ENCODE measurements around the gene DNAJC5G. TPM values are rescaled to one million over a fixed set of nuclear protein-coding genes. Genes with fewer than 3 reads are reported as not detected.

The DNAJC5G gene
- total RNA-seq, 2 experiments from 2014 or later = not detected

- Mint-ChIP-seq H3K27ac (no peak overlapping the region), H3K4me3 (no peak overlapping the region), H3K27me3 (no peaks in the 10 kb centered on the region), H3K4me1 (ENCODE audit: low read depth) (no peaks in the 10 kb centered on the region), H3K36me3 (ENCODE audit: low read depth) (peaks cover 57% of the 10 kb centered on the region), H3K9me3 (no peaks in the 10 kb centered on the region)
- intact Hi-C loops (cut with micrococcal nuclease) = no loop called here
- CTCF ChIA-PET = interaction anchor here (1.6 kb wide), 1 partner anchor 70 kb away, joined by 4 read pairs; no protein-coding TSS in a partner anchor
- ATAC-seq = no peak
- TF ChIP-seq CTCF (IDR thresholded peaks at IDR 0.05) = no peak
- no peak for DNase-seq
- POLR2A ChIA-PET = interaction anchor here (0.6 to 4.5 kb wide), 4 partner anchors 9 to 15 kb away, joined by 3 to 18 read pairs (median 4); no protein-coding TSS in a partner anchor
These were observed 41.9 kb upstream of the DNAJC5G start for GRCh38 chr2:27233341-27233740.

GRCh38 chr2:27236136-27236535 lies 39.1 kb upstream of the DNAJC5G start:
- Mint-ChIP-seq H3K27me3 (no peaks in the 10 kb centered on the region), H3K9me3 (no peaks in the 10 kb centered on the region), H3K4me1 (ENCODE audit: low read depth) (peaks cover 2% of the 10 kb centered on the region), H3K36me3 (ENCODE audit: low read depth) (peaks cover 69% of the 10 kb centered on the region), H3K4me3 (no peak overlapping the region), H3K27ac (no peak overlapping the region)
- ATAC-seq = no peak
- CTCF ChIA-PET = no interaction called here
- intact Hi-C loops (cut with micrococcal nuclease) = no loop called here
- POLR2A ChIA-PET = interaction anchor here (0.9 to 4.5 kb wide), 3 partner anchors 10 to 13 kb away, joined by 3 to 18 read pairs (median 3); no protein-coding TSS in a partner anchor
- no peak for DNase-seq
- no peak for TF ChIP-seq CTCF (IDR thresholded peaks at IDR 0.05)

GRCh38 chr2:27236626-27237025 lies 38.6 kb upstream of the DNAJC5G start:
- H3K4me1 Mint-ChIP-seq (ENCODE audit: low read depth) = peaks cover 2% of the 10 kb centered on the region
- H3K27me3 Mint-ChIP-seq = no peaks in the 10 kb centered on the region
- intact Hi-C loops (cut with micrococcal nuclease) = no loop called here
- H3K36me3 Mint-ChIP-seq (ENCODE audit: low read depth) = peaks cover 68% of the 10 kb centered on the region
- no peak for TF ChIP-seq CTCF (IDR thresholded peaks at IDR 0.05)
- ATAC-seq (no peak), DNase-seq (no peak)
- H3K27ac Mint-ChIP-seq = no peak overlapping the region
- ChIA-PET CTCF (no interaction called here), POLR2A (interaction anchor here (0.7 to 4.5 kb wide), 5 partner anchors 10 to 87 kb away, joined by 3 to 18 read pairs (median 3); no protein-coding TSS in a partner anchor)
- no peaks in the 10 kb centered on the region for H3K9me3 Mint-ChIP-seq
- H3K4me3 Mint-ChIP-seq = no peak overlapping the region

GRCh38 chr2:27237341-27237945 lies 37.8 kb upstream of the DNAJC5G start:
- Mint-ChIP-seq H3K4me1 (ENCODE audit: low read depth) (peaks cover 2% of the 10 kb centered on the region), H3K9me3 (no peaks in the 10 kb centered on the region), H3K4me3 (no peak overlapping the region), H3K36me3 (ENCODE audit: low read depth) (peaks cover 67% of the 10 kb centered on the region), H3K27ac (no peak overlapping the region), H3K27me3 (no peaks in the 10 kb centered on the region)
- DNase-seq (no peak), ATAC-seq (no peak)
- POLR2A ChIA-PET = interaction anchor here (0.7 to 4.5 kb wide), 4 partner anchors 8 to 86 kb away, joined by 3 to 18 read pairs (median 5); no protein-coding TSS in a partner anchor
- TF ChIP-seq CTCF (IDR thresholded peaks at IDR 0.05) = no peak
- intact Hi-C loops (cut with micrococcal nuclease) = no loop called here
- CTCF ChIA-PET = interaction anchor here (1.2 kb wide), 1 partner anchor 65 kb away, joined by 3 read pairs; no protein-coding TSS in a partner anchor

- Mint-ChIP-seq H3K27ac (no peak overlapping the region), H3K9me3 (no peaks in the 10 kb centered on the region), H3K36me3 (ENCODE audit: low read depth) (peaks cover 53% of the 10 kb centered on the region), H3K27me3 (no peaks in the 10 kb centered on the region), H3K4me3 (no peak overlapping the region), H3K4me1 (ENCODE audit: low read depth) (peaks cover 2% of the 10 kb centered on the region)
- ChIA-PET CTCF (no interaction called here), POLR2A (interaction anchor here (2.2 kb wide), 1 partner anchor 9 kb away, joined by 7 read pairs; no protein-coding TSS in a partner anchor)
- TF ChIP-seq CTCF (IDR thresholded peaks at IDR 0.05) = no peak
- intact Hi-C loops (cut with micrococcal nuclease) = no loop called here
- no peak for DNase-seq
- no peak for ATAC-seq
These were observed 36.3 kb upstream of the DNAJC5G start for GRCh38 chr2:27238976-27239375.
